Chondrocyte (in vitro differentiated cells): ENCODE measurements around the gene MYBPH. TPM values are rescaled to one million over a fixed set of nuclear protein-coding genes. Genes with fewer than 3 reads are reported as not detected.

Experiments
- DNase-seq: peaks from one replicate; pipeline ENCODE4 v3.0.0; 2021; ENCODE audit warnings: mixed read lengths, low spot score
- H3K27ac Mint-ChIP-seq: one replicate; pipeline ENCODE4 v1.8.0; 2021; ENCODE audit warnings: mild to moderate bottlenecking, moderate library complexity, mixed read lengths; ENCODE audit not compliant: unreplicated experiment
- H3K27me3 Mint-ChIP-seq: 2 replicates; pipeline ENCODE4 v1.8.0; 2021; ENCODE audit warnings: low read depth, mixed read lengths
- H3K36me3 Mint-ChIP-seq: 2 replicates; pipeline ENCODE4 v1.8.0; 2021; ENCODE audit warnings: low read depth, mixed read lengths
- H3K4me1 Mint-ChIP-seq: 2 replicates; pipeline ENCODE4 v1.8.0; 2021; ENCODE audit warnings: low read depth, mild to moderate bottlenecking, mixed read lengths
- H3K4me3 Mint-ChIP-seq: one replicate; pipeline ENCODE4 v1.8.0; 2021; ENCODE audit warnings: mild to moderate bottlenecking, moderate library complexity, mixed read lengths; ENCODE audit not compliant: unreplicated experiment
- H3K9me3 Mint-ChIP-seq: 2 replicates; pipeline ENCODE4 v1.8.0; 2021; ENCODE audit warnings: low read depth, mixed read lengths
- CTCF ChIP-seq: fragments of 200-600 bp; sonication (generic); IDR thresholded peaks from 2 replicates; pipeline ENCODE4 v1.5.0; 2021; ENCODE audit warnings: antibody characterized with exemption, mild to moderate bottlenecking, moderate library complexity
- total RNA-seq: library from RNA; stranded (reverse); gene quantifications from 3 replicates; pipeline ENCODE4 v1.2.1, GENCODE V29; 2021

MYBPH gene
- total RNA-seq, 1 donor from 2014 or later = not detected

GRCh38 chr1:203172184-203173010 is 3.2 kb downstream of the MYBPH start:
- Mint-ChIP-seq H3K9me3 (no peaks in the 10 kb centered on the region), H3K27me3 (peaks cover 6% of the 10 kb centered on the region), H3K27ac (no peak overlapping the region), H3K4me3 (no peak overlapping the region), H3K36me3 (no peaks in the 10 kb centered on the region), H3K4me1 (peaks cover 10% of the 10 kb centered on the region)
- TF ChIP-seq CTCF = peak; percentile 83
- no peak for DNase-seq

- H3K36me3 Mint-ChIP-seq = no peaks in the 10 kb centered on the region
- TF ChIP-seq CTCF = no peak
- DNase-seq = no peak
- peaks cover 2% of the 10 kb centered on the region for H3K4me1 Mint-ChIP-seq
- H3K9me3 Mint-ChIP-seq = no peaks in the 10 kb centered on the region
- no peak overlapping the region for H3K27ac Mint-ChIP-seq
- H3K4me3 Mint-ChIP-seq = no peak overlapping the region
- H3K27me3 Mint-ChIP-seq = peaks cover 6% of the 10 kb centered on the region
Measured at GRCh38 chr1:203171341-203172183, 4.1 kb downstream of the MYBPH start.

- Mint-ChIP-seq H3K4me1 (no peaks in the 10 kb centered on the region), H3K36me3 (no peaks in the 10 kb centered on the region), H3K9me3 (no peaks in the 10 kb centered on the region), H3K27ac (no peak overlapping the region), H3K27me3 (peaks cover 7% of the 10 kb centered on the region), H3K4me3 (no peak overlapping the region)
- TF ChIP-seq CTCF = no peak
- DNase-seq = no peak
Measured at GRCh38 chr1:203170625-203171330, 4.8 kb downstream of the MYBPH start.

GRCh38 chr1:203169770-203170520 is 5.7 kb downstream of the MYBPH start:
- Mint-ChIP-seq H3K27ac (no peak overlapping the region), H3K9me3 (no peaks in the 10 kb centered on the region), H3K36me3 (peaks cover 3% of the 10 kb centered on the region), H3K27me3 (peaks cover 11% of the 10 kb centered on the region), H3K4me3 (no peak overlapping the region), H3K4me1 (no peaks in the 10 kb centered on the region)
- DNase-seq = no peak
- TF ChIP-seq CTCF = no peak
